H1 (cell line): ENCODE results near the gene TROAP.

ENCODE experiments used
- CREB1 ChIP-seq: IDR thresholded peaks from 2 replicates; pipeline ENCODE4 v1.6.1; 2012; ENCODE audit warnings: inconsistent platforms
- EZH2 ChIP-seq: fragments of 200-600 bp; sonication (generic); IDR thresholded peaks from 2 replicates; pipeline ENCODE4 v1.7.1; 2012; ENCODE audit warnings: low read depth, mild to moderate bottlenecking, moderate library complexity, low read length, inconsistent platforms; ENCODE audit not compliant: severe bottlenecking
- RFX5 ChIP-seq: IDR thresholded peaks from 2 replicates; pipeline ENCODE4 v1.6.1; 2011; ENCODE audit warnings: low read depth, low read length, improper control_type of control experiment, borderline replicate concordance
- SUZ12 ChIP-seq: fragments of 200-600 bp; sonication (generic); IDR thresholded peaks from 2 replicates; pipeline ENCODE4 v1.6.1; 2012; ENCODE audit warnings: mild to moderate bottlenecking, inconsistent platforms, low read length, moderate library complexity, mixed read lengths

- no peak for TF ChIP-seq CREB1
- TF ChIP-seq EZH2, result no peak
- no peak for TF ChIP-seq SUZ12
- TF ChIP-seq RFX5, result no peak
Measured at GRCh38 chr12:49298160-49298559, 24.9 kb upstream of the TROAP start.
